Measurements from ENCODE around the gene CAPN12.

GRCh38 chr19:38728752-38729541, 15.3 kb downstream of the CAPN12 start:
- TF ChIP-seq, protein P1, sequence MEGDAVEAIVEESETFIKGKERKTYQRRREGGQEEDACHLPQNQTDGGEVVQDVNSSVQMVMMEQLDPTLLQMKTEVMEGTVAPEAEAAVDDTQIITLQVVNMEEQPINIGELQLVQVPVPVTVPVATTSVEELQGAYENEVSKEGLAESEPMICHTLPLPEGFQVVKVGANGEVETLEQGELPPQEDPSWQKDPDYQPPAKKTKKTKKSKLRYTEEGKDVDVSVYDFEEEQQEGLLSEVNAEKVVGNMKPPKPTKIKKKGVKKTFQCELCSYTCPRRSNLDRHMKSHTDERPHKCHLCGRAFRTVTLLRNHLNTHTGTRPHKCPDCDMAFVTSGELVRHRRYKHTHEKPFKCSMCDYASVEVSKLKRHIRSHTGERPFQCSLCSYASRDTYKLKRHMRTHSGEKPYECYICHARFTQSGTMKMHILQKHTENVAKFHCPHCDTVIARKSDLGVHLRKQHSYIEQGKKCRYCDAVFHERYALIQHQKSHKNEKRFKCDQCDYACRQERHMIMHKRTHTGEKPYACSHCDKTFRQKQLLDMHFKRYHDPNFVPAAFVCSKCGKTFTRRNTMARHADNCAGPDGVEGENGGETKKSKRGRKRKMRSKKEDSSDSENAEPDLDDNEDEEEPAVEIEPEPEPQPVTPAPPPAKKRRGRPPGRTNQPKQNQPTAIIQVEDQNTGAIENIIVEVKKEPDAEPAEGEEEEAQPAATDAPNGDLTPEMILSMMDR (conservative IDR thresholded peaks at IDR 0.05; ENCODE audit: low read depth, low read length): no peak
- TF ChIP-seq EZH2 (IDR thresholded peaks at IDR 0.05; ENCODE audit: borderline replicate concordance, low read depth, low read length, poor library complexity, severe bottlenecking): no peak
